Parathyroid adenoma (tissue), 2 donors: ENCODE data around the gene SYT14.

Experiments
- H2AFZ ChIP-seq: fragments of 300-600 bp; sonication (generic); one replicate; pipeline ENCODE4 v1.7.0; 2017; ENCODE audit warnings: antibody characterized with exemption, mild to moderate bottlenecking
- H3K27ac ChIP-seq: fragments of 300-600 bp; sonication (generic); one replicate; pipeline ENCODE4 v1.7.0; 2017
- H3K27me3 ChIP-seq: fragments of 300-600 bp; sonication (generic); one replicate; pipeline ENCODE4 v1.7.0; 2017; ENCODE audit warnings: low read length; ENCODE audit not compliant: control insufficient read depth, insufficient read depth
- H3K36me3 ChIP-seq: fragments of 300-600 bp; sonication (generic); one replicate; pipeline ENCODE4 v1.7.0; 2017; ENCODE audit warnings: low read length; ENCODE audit not compliant: control insufficient read depth, insufficient read depth
- H3K4me1 ChIP-seq: fragments of 300-600 bp; sonication (generic); one replicate; pipeline ENCODE4 v1.7.0; 2017; ENCODE audit warnings: control low read depth
- H3K4me2 ChIP-seq: fragments of 300-600 bp; sonication (generic); one replicate; pipeline ENCODE4 v1.7.0; 2017; ENCODE audit warnings: low read length
- H3K4me3 ChIP-seq: fragments of 300-600 bp; sonication (generic); one replicate; pipeline ENCODE4 v1.7.0; 2017; ENCODE audit warnings: low read depth, low read length
- H3K79me2 ChIP-seq: fragments of 300-600 bp; sonication (generic); one replicate; pipeline ENCODE4 v1.7.0; 2017; ENCODE audit warnings: control low read depth
- H3K9ac ChIP-seq: fragments of 300-600 bp; sonication (generic); one replicate; pipeline ENCODE4 v1.7.0; 2017; ENCODE audit warnings: mild to moderate bottlenecking
- H3K9me3 ChIP-seq: fragments of 300-600 bp; sonication (generic); one replicate; pipeline ENCODE4 v1.7.0; 2017; ENCODE audit warnings: low read length; ENCODE audit not compliant: control insufficient read depth
- CTCF ChIP-seq: fragments of 300-600 bp; sonication (generic); IDR thresholded peaks from one replicate; pipeline ENCODE4 v1.7.0; 2017; ENCODE audit warnings: antibody characterized with exemption, mild to moderate bottlenecking
- donor health status: primary hyperparathyroidism.

The SYT14 gene

DNA sequence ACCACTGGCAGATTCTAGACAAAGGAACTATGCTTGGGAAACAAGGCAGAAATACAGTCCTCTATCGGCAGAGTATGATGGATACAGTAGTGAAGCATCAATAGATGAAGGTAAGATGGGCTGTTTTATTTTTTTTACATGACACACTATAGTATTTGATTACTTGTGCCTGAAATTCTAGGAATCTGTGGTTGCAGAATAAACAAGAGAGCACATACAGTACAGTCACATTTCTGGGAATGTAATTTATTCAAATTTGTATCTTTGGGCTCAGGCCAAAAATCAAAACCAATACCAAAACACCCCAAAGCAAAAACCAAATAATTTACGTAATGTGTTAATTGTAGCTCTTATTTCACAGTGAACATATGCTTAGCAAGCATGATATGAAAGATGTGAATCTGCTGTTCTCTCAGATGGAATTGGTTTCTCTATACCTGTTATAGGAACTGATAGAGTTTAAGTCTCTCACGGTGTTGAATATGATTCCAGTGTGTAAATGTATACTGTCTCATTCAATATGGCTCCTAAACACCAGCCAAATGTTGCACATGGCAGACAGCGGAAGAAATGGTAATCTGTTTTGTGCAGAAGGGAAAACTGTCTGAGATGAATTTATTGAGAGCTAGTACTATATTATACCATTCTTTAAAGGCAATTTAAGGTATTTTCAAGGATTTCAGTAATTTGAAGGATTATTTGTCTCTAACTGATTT lies 83.3 kb downstream of the SYT14 start:
- no peak overlapping the region for H3K4me3 ChIP-seq
- no peaks in the 10 kb centered on the region for H3K27me3 ChIP-seq
- no peak overlapping the region for H3K9ac ChIP-seq
- H3K36me3 ChIP-seq: no peaks in the 10 kb centered on the region
- no peaks in the 10 kb centered on the region for H3K9me3 ChIP-seq
- H3K27ac ChIP-seq: no peak overlapping the region
- H2AFZ ChIP-seq: no peak overlapping the region
- no peak overlapping the region for H3K4me2 ChIP-seq
- no peak for TF ChIP-seq CTCF
- no peaks in the 10 kb centered on the region for H3K79me2 ChIP-seq
- no peaks in the 10 kb centered on the region for H3K4me1 ChIP-seq

DNA sequence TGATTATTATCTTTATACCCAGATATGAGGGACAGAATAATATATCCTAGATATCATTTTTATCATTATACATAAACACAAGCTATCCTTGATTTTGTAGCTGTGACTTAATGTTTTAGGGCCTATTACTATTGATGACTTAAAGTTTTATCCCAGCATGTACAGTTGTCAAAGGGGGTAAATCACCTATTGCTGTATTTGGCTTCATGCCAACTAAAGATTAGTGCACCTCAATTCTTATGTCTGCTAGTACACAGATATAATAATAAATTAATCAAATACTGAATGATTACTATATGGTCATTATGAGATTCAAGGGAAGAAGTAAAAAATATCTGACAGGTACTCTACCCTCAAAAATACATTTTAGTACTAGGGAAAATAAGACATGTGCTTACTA lies 84.0 kb downstream of the SYT14 start:
- H3K4me1 ChIP-seq: no peaks in the 10 kb centered on the region

DNA sequence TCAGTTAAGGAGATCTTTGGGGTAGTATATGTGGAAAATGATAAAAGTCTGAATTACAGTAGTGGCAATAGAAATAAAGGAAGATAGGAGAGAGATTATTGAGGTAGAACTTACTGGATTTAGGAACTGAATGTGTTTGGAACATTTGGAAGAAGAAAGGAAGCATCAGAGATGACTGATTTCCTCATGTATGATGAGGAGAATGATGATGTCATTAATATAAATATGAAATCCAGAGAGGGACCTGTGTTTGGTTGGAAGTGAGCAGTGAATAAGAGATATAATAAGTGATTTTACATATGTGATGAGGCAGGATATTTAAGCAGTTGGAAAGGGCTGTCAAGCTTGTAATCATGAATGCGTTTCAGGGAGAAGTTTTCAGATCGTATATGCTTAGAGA lies 86.3 kb downstream of the SYT14 start:
- H3K27ac ChIP-seq: no peak overlapping the region
- H3K79me2 ChIP-seq: no peaks in the 10 kb centered on the region
- H3K36me3 ChIP-seq: no peaks in the 10 kb centered on the region
- H3K4me1 ChIP-seq: no peaks in the 10 kb centered on the region
- H3K4me2 ChIP-seq: no peak overlapping the region
- H3K9ac ChIP-seq: no peak overlapping the region
- H3K27me3 ChIP-seq: no peaks in the 10 kb centered on the region
- H3K9me3 ChIP-seq: no peaks in the 10 kb centered on the region
- H2AFZ ChIP-seq: no peak overlapping the region
- H3K4me3 ChIP-seq: no peak overlapping the region
- no peak for TF ChIP-seq CTCF

More for the DNA sequence above, 84.0 kb downstream of the SYT14 start:
- no peak overlapping the region for H3K4me3 ChIP-seq
- TF ChIP-seq CTCF: no peak
- no peaks in the 10 kb centered on the region for H3K27me3 ChIP-seq
- no peak overlapping the region for H3K27ac ChIP-seq
- no peak overlapping the region for H2AFZ ChIP-seq
- H3K79me2 ChIP-seq: no peaks in the 10 kb centered on the region
- no peak overlapping the region for H3K4me2 ChIP-seq
- no peaks in the 10 kb centered on the region for H3K9me3 ChIP-seq
- H3K36me3 ChIP-seq: no peaks in the 10 kb centered on the region
- H3K9ac ChIP-seq: no peak overlapping the region

GRCh38 chr1:210024996-210025395 lies 87.0 kb downstream of the SYT14 start:
- Histone ChIP-seq H2AFZ (no peak overlapping the region), H3K4me1 (no peaks in the 10 kb centered on the region), H3K9me3 (no peaks in the 10 kb centered on the region), H3K9ac (no peak overlapping the region), H3K79me2 (no peaks in the 10 kb centered on the region), H3K4me2 (no peak overlapping the region), H3K4me3 (no peak overlapping the region), H3K36me3 (no peaks in the 10 kb centered on the region), H3K27ac (no peak overlapping the region), H3K27me3 (no peaks in the 10 kb centered on the region)
- no peak for TF ChIP-seq CTCF

- TF ChIP-seq CTCF: no peak
- no peaks in the 10 kb centered on the region for H3K4me1 ChIP-seq
- H3K9ac ChIP-seq: no peak overlapping the region
- no peak overlapping the region for H3K4me2 ChIP-seq
- H3K4me3 ChIP-seq: no peak overlapping the region
- no peaks in the 10 kb centered on the region for H3K79me2 ChIP-seq
- H3K27ac ChIP-seq: no peak overlapping the region
- H3K27me3 ChIP-seq: no peaks in the 10 kb centered on the region
- H3K9me3 ChIP-seq: no peaks in the 10 kb centered on the region
- H2AFZ ChIP-seq: no peak overlapping the region
- H3K36me3 ChIP-seq: no peaks in the 10 kb centered on the region
Observed at GRCh38 chr1:210025870-210026269, 87.9 kb downstream of the SYT14 start.
